Sigmoid colon (tissue), 7 donors: Measurements from ENCODE around the gene GPR148. TPM values are rescaled to one million over a fixed set of nuclear protein-coding genes. Genes with fewer than 3 reads are reported as not detected.

ENCODE experiments used
- DNase-seq: peaks from one replicate; pipeline ENCODE4 v3.0.0-alpha.2; 2019
- H3K27ac ChIP-seq, 4 donors: fragments of 200-600 bp; sonication (generic); one replicate each; pipeline ENCODE4 v1.5.1; 2016 to 2019; ENCODE audit warnings: mild to moderate bottlenecking in 1 of 4
- H3K27me3 ChIP-seq, 3 donors: fragments of 200-600 bp; sonication (generic); one replicate each; pipeline ENCODE4 v1.5.1; 2019; ENCODE audit warnings: mild to moderate bottlenecking in 1 of 3
- H3K36me3 ChIP-seq, 4 donors: fragments of 200-600 bp; sonication (generic); one replicate each; pipeline ENCODE4 v1.5.1; 2016 to 2019
- H3K4me1 ChIP-seq, 4 donors: fragments of 200-600 bp; sonication (generic); one replicate each; pipeline ENCODE4 v1.5.1; 2017 to 2019
- H3K4me3 ChIP-seq, 4 donors: fragments of 200-600 bp; sonication (generic); one replicate each; pipeline ENCODE4 v1.5.1; 2017 to 2019; ENCODE audit warnings: mild to moderate bottlenecking in 2 of 4, moderate library complexity in 1 of 4
- H3K9me3 ChIP-seq, 4 donors: fragments of 200-600 bp in 3 of 4; sonication (generic) in 3 of 4; one replicate each; pipeline versions ENCODE4 v1.5.1 to v1.6.1; 2013 to 2019
- CTCF ChIP-seq, 4 experiments: fragments of 450-650 bp in 3 of 4; fragments of 200-600 bp in 1 of 4; IDR thresholded peaks; one replicate each; pipeline ENCODE4 v1.5.1; 2016 to 2019; ENCODE audit warnings: antibody characterized with exemption in 4 of 4, mild to moderate bottlenecking in 3 of 4, moderate library complexity in 2 of 4
- EP300 ChIP-seq, 4 donors: sonication (generic); formaldehyde crosslinking; IDR thresholded peaks; one replicate each; pipeline ENCODE4 v1.6.1; 2017; ENCODE audit warnings: antibody characterized with exemption in 4 of 4
- POLR2A ChIP-seq, 2 donors: fragments of 450-650 bp; IDR thresholded peaks; one replicate each; pipeline ENCODE4 v1.6.1; 2016; ENCODE audit warnings: antibody characterized with exemption in 2 of 2, mild to moderate bottlenecking in 2 of 2, moderate library complexity in 2 of 2
- POLR2AphosphoS5 ChIP-seq, 4 donors: sonication (generic); formaldehyde crosslinking; IDR thresholded peaks; one replicate each; pipeline ENCODE4 v1.6.1; 2017; ENCODE audit warnings: antibody characterized with exemption in 4 of 4
- WGBS, 2 donors: extraction: QIAGEN DNeasy Blood & Tissue Kit; methylation state at CpG; one replicate each; pipeline ENCODE4 v1.1.7; 2013; 5-methylcytosine and 5-hydroxymethylcytosine counted together
- intact Hi-C: fragments of 100-400 bp; cut with DNase I; formaldehyde crosslinking; loops from one replicate; pipeline ENCODE4 v1.15.1; 2023
- polyA plus RNA-seq, 3 donors: library from polyadenylated mRNA; stranded (reverse); fragments of 200-250 nt; gene quantifications; one replicate each; pipeline ENCODE4 v1.2.3, GENCODE V29; 2013
- total RNA-seq, 4 donors: library from RNA; depleted of rRNA; stranded (reverse); fragments of >200 nt; gene quantifications; one replicate each; pipeline ENCODE4 v1.1.0, GENCODE V29; 2016
- donor health status: healthy with polysubstance abuse.
- donor health status: Bipolar disorder and iron deficiency.
- donor health status: healthy.

The GPR148 gene
- total and polyA plus RNA-seq, 7 donors: 0.04 TPM; not detected in 6

- WGBS, 2 donors: 80 to 90% methylated on average over 12 of the region's 12 CpGs
Observed at GRCh38 chr2:130740671-130741070, 11.8 kb downstream of the GPR148 start.

GRCh38 chr2:130743278-130743677 is 14.4 kb downstream of the GPR148 start:
- 79 to 93% methylated on average over 8 of the region's 8 CpGs for WGBS, 2 donors

More at GRCh38 chr2:130740671-130741070, 11.8 kb downstream of the GPR148 start:
- H3K36me3 ChIP-seq: no peaks in the 10 kb centered on the region
- no peaks in the 10 kb centered on the region for H3K9me3 ChIP-seq
- no peak overlapping the region for H3K27ac ChIP-seq
- DNase-seq: no peak
- H3K4me1 ChIP-seq: no peaks in the 10 kb centered on the region
- TF ChIP-seq POLR2A (IDR thresholded peaks at IDR 0.05) (no peak), CTCF (IDR thresholded peaks at IDR 0.05) (no peak), POLR2AphosphoS5 (IDR thresholded peaks at IDR 0.05) (no peak), EP300 (IDR thresholded peaks at IDR 0.05) (no peak)
- intact Hi-C loops: no loop called here
- peaks cover 0 to 12% (median 0%) of the 10 kb centered on the region in 3 donors for H3K27me3 ChIP-seq
- H3K4me3 ChIP-seq: no peak overlapping the region

GRCh38 chr2:130744287-130745117 is 15.6 kb downstream of the GPR148 start:
- H3K27ac ChIP-seq: no peak overlapping the region
- intact Hi-C loops: no loop called here
- no peak for DNase-seq
- no peaks in the 10 kb centered on the region for H3K4me1 ChIP-seq
- H3K9me3 ChIP-seq: no peaks in the 10 kb centered on the region
- peaks cover 0 to 3% (median 0%) of the 10 kb centered on the region in 3 donors for H3K27me3 ChIP-seq
- H3K4me3 ChIP-seq: no peak overlapping the region
- TF ChIP-seq POLR2AphosphoS5 (IDR thresholded peaks at IDR 0.05) (no peak), CTCF (IDR thresholded peaks at IDR 0.05) (no peak), POLR2A (IDR thresholded peaks at IDR 0.05) (no peak), EP300 (IDR thresholded peaks at IDR 0.05) (no peak)
- WGBS, 2 donors: 34 to 39% methylated on average over 20 of the region's 20 CpGs
- H3K36me3 ChIP-seq: no peaks in the 10 kb centered on the region

More at GRCh38 chr2:130743278-130743677, 14.4 kb downstream of the GPR148 start:
- H3K4me3 ChIP-seq: no peak overlapping the region
- H3K27ac ChIP-seq: no peak overlapping the region
- peaks cover 0 to 9% (median 0%) of the 10 kb centered on the region in 3 donors for H3K27me3 ChIP-seq
- intact Hi-C loops: no loop called here
- no peak for DNase-seq
- no peak for TF ChIP-seq POLR2AphosphoS5 (IDR thresholded peaks at IDR 0.05)
- no peak for TF ChIP-seq CTCF (IDR thresholded peaks at IDR 0.05)
- TF ChIP-seq EP300 (IDR thresholded peaks at IDR 0.05): no peak
- no peak for TF ChIP-seq POLR2A (IDR thresholded peaks at IDR 0.05)
- no peaks in the 10 kb centered on the region for H3K36me3 ChIP-seq
- no peaks in the 10 kb centered on the region for H3K4me1 ChIP-seq
- H3K9me3 ChIP-seq: no peaks in the 10 kb centered on the region

- Histone ChIP-seq H3K36me3 (no peaks in the 10 kb centered on the region), H3K4me1 (no peaks in the 10 kb centered on the region), H3K4me3 (no peak overlapping the region), H3K9me3 (no peaks in the 10 kb centered on the region), H3K27me3 (peaks cover 0 to 14% (median 0%) of the 10 kb centered on the region in 3 donors), H3K27ac (no peak overlapping the region)
- WGBS, 2 donors: 89 to 93% methylated on average over 9 of the region's 9 CpGs
- TF ChIP-seq POLR2AphosphoS5 (IDR thresholded peaks at IDR 0.05) (no peak), POLR2A (IDR thresholded peaks at IDR 0.05) (no peak), EP300 (IDR thresholded peaks at IDR 0.05) (no peak), CTCF (IDR thresholded peaks at IDR 0.05) (no peak)
- intact Hi-C loops: no loop called here
- no peak for DNase-seq
Observed at GRCh38 chr2:130749078-130749477, 20.2 kb downstream of the GPR148 start.
